ENCODE measurements around the gene BIVM.

Gene BIVM, protein sequence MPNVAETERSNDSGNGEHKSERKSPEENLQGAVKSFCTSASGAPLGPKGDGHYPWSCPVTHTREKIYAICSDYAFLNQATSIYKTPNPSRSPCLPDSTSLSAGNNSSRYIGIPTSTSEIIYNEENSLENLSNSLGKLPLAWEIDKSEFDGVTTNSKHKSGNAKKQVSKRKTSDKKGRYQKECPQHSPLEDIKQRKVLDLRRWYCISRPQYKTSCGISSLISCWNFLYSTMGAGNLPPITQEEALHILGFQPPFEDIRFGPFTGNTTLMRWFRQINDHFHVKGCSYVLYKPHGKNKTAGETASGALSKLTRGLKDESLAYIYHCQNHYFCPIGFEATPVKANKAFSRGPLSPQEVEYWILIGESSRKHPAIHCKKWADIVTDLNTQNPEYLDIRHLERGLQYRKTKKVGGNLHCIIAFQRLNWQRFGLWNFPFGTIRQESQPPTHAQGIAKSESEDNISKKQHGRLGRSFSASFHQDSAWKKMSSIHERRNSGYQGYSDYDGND

DNA sequence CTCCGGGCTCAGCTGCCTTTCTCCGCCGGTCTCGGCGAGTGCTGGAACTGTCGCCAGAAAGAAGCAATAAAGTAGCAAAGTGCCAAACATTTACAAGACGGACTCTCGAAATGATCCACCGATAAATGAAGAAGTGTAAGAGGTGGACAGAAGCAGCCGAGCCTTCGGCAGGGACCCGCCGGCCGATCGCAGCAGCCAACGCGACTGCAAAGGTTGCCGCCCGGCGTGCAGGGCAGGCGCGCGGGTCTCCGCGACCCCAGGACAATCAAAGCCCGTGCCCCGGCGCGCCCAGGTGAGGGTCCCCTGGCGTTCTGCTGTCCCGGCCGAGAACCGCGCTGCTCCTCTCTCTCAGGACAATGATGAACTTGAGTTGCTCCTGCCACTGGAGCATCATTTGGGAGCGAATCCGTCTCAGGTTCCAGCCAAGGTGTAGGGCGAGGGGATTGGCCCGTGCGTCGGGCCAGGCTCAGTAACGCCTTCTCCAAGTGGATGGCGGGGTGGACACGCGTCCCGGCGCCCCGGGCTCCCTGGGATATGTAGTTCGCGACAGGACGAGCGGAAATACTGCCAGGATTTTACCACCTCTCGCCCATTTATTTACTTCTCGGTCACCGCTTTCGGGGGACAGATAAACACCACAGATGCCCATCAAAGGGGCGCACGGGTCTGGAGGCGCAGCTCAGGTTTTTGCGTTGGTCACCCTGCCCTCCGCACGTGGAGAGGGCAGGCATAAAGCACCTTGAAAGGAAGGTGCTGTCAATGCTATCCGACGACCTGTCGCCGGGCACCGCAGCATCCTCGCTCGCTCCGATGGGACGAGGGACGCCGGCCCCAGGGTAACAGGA, at the start of gene BIVM, which contains the start of gene POGLUT2:
Gene BIVM, plus strand, starts transcription at position 539 of the 845 bp plus-strand sequence. CDS start 8,149 bp downstream, outside the sequence.
Gene POGLUT2, minus strand, starts transcription at position 396 of the 845 bp plus-strand sequence. Its CDS starts 306 bp downstream, at position 90.
- H3K9me3 ChIP-seq (ENCODE audit: low read depth, low read length): no peaks in the 10 kb centered on the region
- DNase-seq (ENCODE audit: low read depth, low spot score): peak; percentile 8
- H3K27ac ChIP-seq: no peak within 1 kb of the TSS
- H3K9ac ChIP-seq (ENCODE audit: insufficient read length): peak within 1 kb of the TSS; percentile 87
- peak within 1 kb of the TSS; percentile 87 for H3K4me3 ChIP-seq
- TF ChIP-seq EZH2 (IDR thresholded peaks at IDR 0.05): no peak
- TF ChIP-seq FOXP2 (optimal IDR thresholded peaks at IDR 0.05; ENCODE audit: control extremely low read depth, extremely low read length, insufficient read depth): no peak
- no peak for TF ChIP-seq POLR2AphosphoS5 (IDR thresholded peaks at IDR 0.05; ENCODE audit: borderline replicate concordance, low read depth, low read length)
- no peaks in the 10 kb centered on the region for H3K36me3 ChIP-seq (ENCODE audit: insufficient read depth, low read length)

DNA sequence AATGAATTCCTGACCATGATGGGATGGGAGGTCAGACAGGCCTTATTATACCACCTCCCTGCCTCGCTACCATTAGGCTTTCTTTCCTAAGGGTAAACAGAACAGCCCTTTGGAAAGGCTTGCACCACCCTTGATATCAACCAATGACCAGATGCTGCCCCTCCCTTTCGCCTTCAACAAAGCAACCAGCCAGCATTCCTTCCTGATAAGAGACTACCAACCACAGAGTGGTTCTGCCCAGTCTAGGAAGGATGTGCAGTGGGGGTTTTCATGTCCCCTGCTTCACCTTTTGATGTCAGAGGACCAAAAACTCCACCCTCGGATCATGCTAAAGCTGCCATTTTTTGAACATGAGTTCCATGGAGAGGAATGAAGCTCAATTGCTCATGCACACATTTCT, 47.0 kb upstream of the BIVM start:
- Histone ChIP-seq H3K9me3 (ENCODE audit: low read depth, low read length) (no peaks in the 10 kb centered on the region; the same call in none of the 2 replicates), H3K4me3 (no peak overlapping the region), H3K9ac (ENCODE audit: insufficient read length) (no peak overlapping the region), H3K36me3 (ENCODE audit: insufficient read depth, low read length) (no peaks in the 10 kb centered on the region), H3K27ac (no peak overlapping the region)
- no peak for DNase-seq (ENCODE audit: low read depth, low spot score)
- no peak for TF ChIP-seq FOXP2 (optimal IDR thresholded peaks at IDR 0.05; ENCODE audit: control extremely low read depth, extremely low read length, insufficient read depth)
- TF ChIP-seq EZH2 (IDR thresholded peaks at IDR 0.05): no peak
- TF ChIP-seq POLR2AphosphoS5 (IDR thresholded peaks at IDR 0.05; ENCODE audit: borderline replicate concordance, low read depth, low read length): no peak

DNA sequence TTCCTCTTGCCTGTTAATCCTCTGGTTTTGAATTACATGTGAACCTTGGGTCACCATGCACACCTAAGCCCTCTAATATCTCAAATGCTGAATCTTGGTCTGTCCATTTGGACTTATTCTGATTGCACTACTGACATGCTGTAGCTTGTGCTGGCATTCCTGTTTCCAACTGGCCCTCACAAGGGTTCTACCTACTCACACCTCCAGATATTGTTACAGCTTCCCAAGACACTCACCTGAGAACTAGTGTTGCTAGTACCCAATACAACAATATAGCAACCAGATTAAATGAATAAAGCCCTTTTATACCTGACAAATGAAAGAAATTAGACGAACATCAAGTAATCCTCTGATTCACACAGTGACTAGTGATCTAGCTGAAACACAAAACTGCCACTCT, 41.9 kb upstream of the BIVM start:
- TF ChIP-seq POLR2AphosphoS5 (IDR thresholded peaks at IDR 0.05; ENCODE audit: borderline replicate concordance, low read depth, low read length) (no peak), EZH2 (IDR thresholded peaks at IDR 0.05) (no peak), FOXP2 (optimal IDR thresholded peaks at IDR 0.05; ENCODE audit: control extremely low read depth, extremely low read length, insufficient read depth) (no peak)
- no peaks in the 10 kb centered on the region for H3K36me3 ChIP-seq (ENCODE audit: insufficient read depth, low read length)
- no peak for DNase-seq (ENCODE audit: low read depth, low spot score)

DNA sequence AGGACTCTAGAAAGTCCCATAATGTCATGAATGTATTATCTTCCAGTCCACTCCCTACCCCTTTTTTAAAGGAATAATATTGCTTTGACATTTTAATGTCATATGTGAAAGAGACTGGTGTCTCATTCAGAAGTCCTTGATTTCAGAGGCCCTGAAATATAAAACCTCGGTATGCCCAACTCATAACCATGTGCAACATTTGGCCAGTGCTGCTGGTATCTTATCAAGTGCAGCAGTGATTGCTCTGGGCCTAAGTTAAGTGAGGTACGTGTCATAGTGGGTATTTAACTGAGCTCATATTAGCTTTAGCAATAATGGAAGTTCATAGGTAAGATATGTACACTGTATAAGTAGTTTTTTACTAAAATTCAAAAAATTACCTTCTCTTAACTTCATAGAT, 40.1 kb upstream of the BIVM start:
- Histone ChIP-seq H3K9me3 (ENCODE audit: low read depth, low read length) (no peaks in the 10 kb centered on the region), H3K36me3 (ENCODE audit: insufficient read depth, low read length) (no peaks in the 10 kb centered on the region), H3K9ac (ENCODE audit: insufficient read length) (no peak overlapping the region), H3K4me3 (no peak overlapping the region), H3K27ac (no peak overlapping the region)
- TF ChIP-seq POLR2AphosphoS5 (IDR thresholded peaks at IDR 0.05; ENCODE audit: borderline replicate concordance, low read depth, low read length) (no peak), FOXP2 (optimal IDR thresholded peaks at IDR 0.05; ENCODE audit: control extremely low read depth, extremely low read length, insufficient read depth) (no peak), EZH2 (IDR thresholded peaks at IDR 0.05) (no peak)
- DNase-seq (ENCODE audit: low read depth, low spot score): no peak

More for the DNA sequence above, 41.9 kb upstream of the BIVM start:
- no peaks in the 10 kb centered on the region; the same call in 1 of the 2 replicates for H3K9me3 ChIP-seq (ENCODE audit: low read depth, low read length)
- H3K4me3 ChIP-seq: no peak overlapping the region
- H3K27ac ChIP-seq: no peak overlapping the region
- H3K9ac ChIP-seq (ENCODE audit: insufficient read length): no peak overlapping the region

DNA sequence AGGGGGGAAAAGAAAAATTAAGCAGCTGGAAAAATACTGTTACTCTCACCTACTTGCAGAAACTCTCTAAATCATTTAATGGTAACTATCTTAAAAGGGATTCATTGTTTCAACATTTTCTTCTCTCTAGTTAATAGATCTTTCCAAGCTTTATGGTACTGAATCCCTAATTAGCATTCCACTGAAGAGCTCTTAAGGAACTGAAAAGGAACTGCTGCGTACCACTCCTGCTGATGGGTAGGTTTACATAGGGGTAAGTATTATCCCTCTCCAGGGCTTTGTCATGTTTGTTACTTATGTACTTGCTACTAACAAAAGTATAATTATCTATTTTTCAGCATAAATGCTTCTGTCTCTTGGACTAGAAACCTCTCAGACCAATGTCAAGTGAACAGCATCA, 37.8 kb upstream of the BIVM start:
- Histone ChIP-seq H3K4me3 (no peak overlapping the region), H3K27ac (no peak overlapping the region), H3K9me3 (ENCODE audit: low read depth, low read length) (no peaks in the 10 kb centered on the region), H3K9ac (ENCODE audit: insufficient read length) (no peak overlapping the region), H3K36me3 (ENCODE audit: insufficient read depth, low read length) (no peaks in the 10 kb centered on the region)
- no peak for DNase-seq (ENCODE audit: low read depth, low spot score)
- TF ChIP-seq FOXP2 (optimal IDR thresholded peaks at IDR 0.05; ENCODE audit: control extremely low read depth, extremely low read length, insufficient read depth): no peak
- no peak for TF ChIP-seq POLR2AphosphoS5 (IDR thresholded peaks at IDR 0.05; ENCODE audit: borderline replicate concordance, low read depth, low read length)
- no peak for TF ChIP-seq EZH2 (IDR thresholded peaks at IDR 0.05)

DNA sequence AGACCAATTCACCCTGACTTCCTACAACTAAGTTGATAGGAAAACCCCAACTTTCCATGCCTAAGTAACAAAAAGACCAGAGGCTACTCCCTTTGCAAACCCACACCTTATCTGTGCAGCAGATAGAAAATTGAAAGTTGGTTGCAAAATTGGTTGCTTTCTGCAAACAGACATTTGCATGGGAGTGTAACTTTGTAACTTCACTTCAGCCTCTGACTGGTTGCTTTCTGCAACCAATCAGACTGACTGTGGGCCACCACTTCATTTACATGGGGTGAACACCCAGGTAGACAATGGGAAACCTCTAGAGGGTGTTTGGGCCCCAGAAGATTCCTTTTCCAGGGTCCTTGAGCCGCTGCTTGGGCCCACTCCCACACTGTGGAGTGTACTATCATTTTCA, 35.2 kb upstream of the BIVM start:
- Histone ChIP-seq H3K4me3 (no peak overlapping the region), H3K9ac (ENCODE audit: insufficient read length) (no peak overlapping the region), H3K9me3 (ENCODE audit: low read depth, low read length) (no peaks in the 10 kb centered on the region), H3K27ac (no peak overlapping the region), H3K36me3 (ENCODE audit: insufficient read depth, low read length) (peaks cover 16% of the 10 kb centered on the region)
- DNase-seq (ENCODE audit: low read depth, low spot score): no peak
- no peak for TF ChIP-seq EZH2 (IDR thresholded peaks at IDR 0.05)
- no peak for TF ChIP-seq FOXP2 (optimal IDR thresholded peaks at IDR 0.05; ENCODE audit: control extremely low read depth, extremely low read length, insufficient read depth)
- TF ChIP-seq POLR2AphosphoS5 (IDR thresholded peaks at IDR 0.05; ENCODE audit: borderline replicate concordance, low read depth, low read length): no peak

DNA sequence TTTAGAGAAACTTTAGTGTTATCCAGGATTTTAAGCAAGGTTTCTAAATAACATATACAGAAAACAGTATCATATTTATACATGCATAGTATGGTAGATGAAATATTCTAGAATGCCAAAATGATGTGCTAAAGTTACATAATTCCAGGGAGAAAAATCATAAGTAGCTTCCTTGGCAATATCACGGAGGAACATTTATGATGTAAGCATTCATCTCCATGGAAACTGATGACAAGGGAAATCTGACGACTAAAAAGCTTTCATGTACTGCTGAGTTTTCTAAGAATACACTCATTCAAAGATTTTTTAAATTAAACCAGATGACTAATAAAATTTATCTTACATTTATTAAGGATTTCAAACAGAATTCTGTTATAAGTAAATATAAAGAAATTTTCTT, 30.0 kb upstream of the BIVM start:
- Histone ChIP-seq H3K4me3 (no peak overlapping the region), H3K9ac (ENCODE audit: insufficient read length) (no peak overlapping the region), H3K9me3 (ENCODE audit: low read depth, low read length) (no peaks in the 10 kb centered on the region), H3K36me3 (ENCODE audit: insufficient read depth, low read length) (peaks cover 16% of the 10 kb centered on the region), H3K27ac (no peak overlapping the region)
- DNase-seq (ENCODE audit: low read depth, low spot score): no peak
- TF ChIP-seq FOXP2 (optimal IDR thresholded peaks at IDR 0.05; ENCODE audit: control extremely low read depth, extremely low read length, insufficient read depth) (no peak), EZH2 (IDR thresholded peaks at IDR 0.05) (no peak), POLR2AphosphoS5 (IDR thresholded peaks at IDR 0.05; ENCODE audit: borderline replicate concordance, low read depth, low read length) (no peak)

DNA sequence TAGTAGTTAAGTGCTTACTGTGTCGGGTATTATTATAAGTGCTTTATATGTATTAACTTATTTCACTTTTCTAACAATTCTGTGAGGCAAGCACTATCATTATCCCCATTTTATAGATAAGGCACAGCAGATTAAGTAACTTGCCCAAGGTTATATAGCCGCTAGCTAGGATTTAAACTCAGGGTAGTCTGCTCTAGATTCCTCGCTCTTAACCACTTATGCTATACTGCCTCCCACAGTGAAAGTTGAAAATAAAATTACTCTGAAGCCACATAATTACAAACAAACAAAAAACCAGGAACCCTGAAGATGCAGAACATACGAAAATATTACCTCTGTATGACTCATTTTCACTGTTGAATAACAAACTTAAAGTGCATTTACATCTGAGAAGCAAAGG, 29.2 kb upstream of the BIVM start:
- no peak for DNase-seq (ENCODE audit: low read depth, low spot score)

More for the DNA sequence above, 29.2 kb upstream of the BIVM start:
- H3K9me3 ChIP-seq (ENCODE audit: low read depth, low read length): no peaks in the 10 kb centered on the region
- H3K36me3 ChIP-seq (ENCODE audit: insufficient read depth, low read length): peaks cover 16% of the 10 kb centered on the region
- no peak overlapping the region for H3K4me3 ChIP-seq
- H3K9ac ChIP-seq (ENCODE audit: insufficient read length): no peak overlapping the region
- TF ChIP-seq POLR2AphosphoS5 (IDR thresholded peaks at IDR 0.05; ENCODE audit: borderline replicate concordance, low read depth, low read length): no peak
- no peak for TF ChIP-seq FOXP2 (optimal IDR thresholded peaks at IDR 0.05; ENCODE audit: control extremely low read depth, extremely low read length, insufficient read depth)
- no peak for TF ChIP-seq EZH2 (IDR thresholded peaks at IDR 0.05)
- H3K27ac ChIP-seq: no peak overlapping the region

Data from SK-N-MC (cell line).